ENCODE measurements around the gene DOCK9.
"Not testable (repeated sequence)": the region's sequence is repeated elsewhere in the genome, so short reads cannot be mapped to it uniquely, and the experiment has no call there.

Gene DOCK9

DNA sequence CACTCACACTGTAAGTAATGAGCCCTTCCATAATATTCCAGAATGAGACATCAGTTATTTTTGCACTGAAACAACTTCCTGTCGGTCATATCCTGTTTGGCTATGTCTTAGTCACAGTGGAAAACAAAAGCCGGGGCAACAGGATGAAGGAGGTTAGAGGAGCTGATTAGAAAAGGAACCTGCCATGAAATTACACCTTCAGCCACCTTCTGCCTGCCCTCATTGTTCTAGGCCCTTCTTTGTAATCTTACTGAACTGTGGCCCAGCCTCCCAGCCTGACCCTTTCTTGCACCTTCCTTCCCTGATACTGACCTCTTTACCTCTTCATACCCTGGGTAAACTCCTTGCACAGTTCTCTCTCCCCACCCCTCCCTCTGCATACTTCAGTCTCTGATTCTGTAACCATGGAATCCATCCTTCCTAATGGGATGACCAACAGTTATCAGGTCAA is 67.3 kb downstream of the DOCK9 start:
- peak; percentile 52 for DNase-seq

DNA sequence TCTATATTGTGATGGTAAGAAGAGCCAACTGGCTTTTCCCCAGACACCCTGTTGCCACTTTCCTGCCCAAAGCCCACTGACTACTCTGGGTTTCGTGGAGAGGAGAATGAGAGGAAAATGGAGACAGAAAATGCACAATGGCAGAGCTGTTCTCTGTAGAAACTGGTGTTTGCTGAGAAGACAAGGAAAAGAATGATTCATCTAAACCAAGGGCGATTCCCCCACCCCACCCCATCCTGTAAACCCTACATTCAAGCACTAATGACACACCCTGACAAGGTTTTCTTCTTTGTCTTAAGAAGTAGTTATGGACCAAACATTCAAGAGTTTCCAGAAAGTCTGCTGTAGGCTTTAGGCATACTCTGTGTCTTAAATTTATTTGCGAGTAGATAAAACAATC is 68.8 kb downstream of the DOCK9 start:
- DNase-seq: no peak

DNA sequence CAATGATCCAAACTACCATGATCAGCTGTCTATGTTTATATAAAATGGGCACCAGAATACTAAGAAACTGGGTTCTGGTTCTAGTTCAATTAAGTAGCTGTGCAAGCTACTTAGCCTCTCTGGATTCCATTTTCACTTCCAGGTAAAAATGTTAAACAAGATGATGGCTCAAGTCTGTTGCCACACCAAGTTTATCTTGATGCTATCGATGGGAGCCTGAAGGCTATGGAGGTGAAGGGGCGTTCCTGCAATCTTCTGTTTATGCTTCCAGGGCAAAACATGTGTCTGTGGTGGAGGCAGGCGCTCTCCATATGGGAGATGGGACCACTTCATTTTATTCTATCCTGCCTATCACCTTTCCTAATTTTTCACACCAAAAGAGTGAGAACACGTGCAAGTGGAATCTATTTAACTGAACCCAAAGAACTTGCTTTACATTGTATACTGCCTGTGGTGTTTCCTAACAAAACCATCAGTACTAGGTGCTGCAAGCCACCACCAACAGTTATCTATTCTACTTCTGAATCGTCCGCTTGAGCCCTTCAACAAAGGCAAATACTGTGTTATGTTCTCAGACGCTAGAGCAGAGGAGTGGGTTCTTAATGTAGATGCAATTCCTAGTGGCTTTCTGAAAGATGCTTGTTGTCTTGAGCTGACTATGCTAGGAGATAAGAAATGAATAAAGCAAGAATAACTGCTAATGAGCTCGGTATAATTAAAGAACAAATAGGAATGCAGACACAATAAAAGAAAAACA is 70.9 kb downstream of the DOCK9 start:
- DNase-seq: no peak

DNA sequence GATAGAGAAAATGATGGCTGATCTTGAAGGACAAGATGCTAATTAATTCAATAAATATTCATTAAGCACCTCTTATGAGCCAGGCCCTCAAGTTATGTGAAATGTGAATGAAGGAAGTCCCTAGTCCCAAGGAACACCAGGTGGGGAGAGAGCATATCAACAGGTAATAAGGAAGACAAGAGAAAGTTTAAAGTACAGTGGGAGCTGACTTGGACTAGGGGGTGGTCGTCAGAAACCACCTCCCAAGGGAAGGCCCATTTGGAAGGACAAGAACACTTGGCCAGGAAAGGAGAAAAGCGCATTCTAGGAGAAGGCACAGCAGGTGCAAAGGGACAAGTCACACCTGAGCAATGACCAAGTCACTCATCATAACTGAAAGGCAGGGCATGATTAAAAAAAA is 72.7 kb downstream of the DOCK9 start:
- no peak for DNase-seq

DNA sequence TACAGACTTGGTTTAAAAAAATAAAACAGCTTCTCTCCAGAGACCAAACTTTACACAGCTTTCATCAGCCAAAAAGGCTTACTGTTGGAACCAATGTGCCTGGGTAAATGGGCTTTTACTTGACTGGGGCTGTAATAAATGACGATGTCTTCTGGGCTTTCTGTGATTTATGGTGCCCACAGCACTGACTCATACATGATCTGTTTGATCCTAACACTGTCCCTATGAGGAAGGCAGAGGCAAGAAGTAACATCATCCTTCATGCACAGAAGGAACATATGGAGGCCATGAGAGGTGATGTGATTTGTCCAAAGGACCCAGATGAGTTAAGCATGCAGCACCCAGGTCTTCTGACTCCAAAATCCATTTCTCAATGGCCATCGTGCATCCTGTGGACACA is 77.4 kb downstream of the DOCK9 start:
- peak; percentile 61 for DNase-seq

DNA sequence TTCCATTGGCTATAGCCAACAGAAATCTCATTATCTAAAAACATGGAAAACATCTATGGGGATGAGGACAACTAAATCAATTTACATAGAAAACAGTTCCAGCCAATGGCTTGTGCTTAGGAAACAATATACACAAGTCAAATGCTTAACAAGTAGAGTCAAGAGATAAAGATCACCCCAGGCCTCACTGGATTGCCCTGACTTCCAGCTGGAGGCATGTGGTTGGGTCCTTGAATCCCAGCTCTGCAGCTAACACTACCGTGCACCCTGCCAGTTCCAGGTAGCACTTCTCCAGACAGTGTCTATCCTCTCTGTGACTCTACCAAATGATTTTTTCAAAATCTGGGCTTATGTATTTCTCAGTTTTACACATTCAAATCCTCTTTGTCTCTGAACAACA is 80.2 kb downstream of the DOCK9 start:
- no peak for DNase-seq

DNA sequence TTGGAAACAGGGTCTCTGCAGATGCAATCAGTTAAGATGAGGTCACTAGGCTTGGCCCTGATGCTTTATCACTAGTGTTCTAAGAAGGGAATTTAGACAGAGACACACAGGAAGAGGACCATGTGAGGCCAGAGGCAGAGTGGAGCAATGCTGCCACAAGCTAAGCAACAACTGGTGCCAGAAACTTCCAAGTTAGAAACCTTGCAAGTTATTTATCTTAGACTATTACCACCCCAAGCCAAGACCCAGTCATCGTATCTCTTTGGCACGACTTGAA is 81.1 kb downstream of the DOCK9 start:
- DNase-seq: no peak

DNA sequence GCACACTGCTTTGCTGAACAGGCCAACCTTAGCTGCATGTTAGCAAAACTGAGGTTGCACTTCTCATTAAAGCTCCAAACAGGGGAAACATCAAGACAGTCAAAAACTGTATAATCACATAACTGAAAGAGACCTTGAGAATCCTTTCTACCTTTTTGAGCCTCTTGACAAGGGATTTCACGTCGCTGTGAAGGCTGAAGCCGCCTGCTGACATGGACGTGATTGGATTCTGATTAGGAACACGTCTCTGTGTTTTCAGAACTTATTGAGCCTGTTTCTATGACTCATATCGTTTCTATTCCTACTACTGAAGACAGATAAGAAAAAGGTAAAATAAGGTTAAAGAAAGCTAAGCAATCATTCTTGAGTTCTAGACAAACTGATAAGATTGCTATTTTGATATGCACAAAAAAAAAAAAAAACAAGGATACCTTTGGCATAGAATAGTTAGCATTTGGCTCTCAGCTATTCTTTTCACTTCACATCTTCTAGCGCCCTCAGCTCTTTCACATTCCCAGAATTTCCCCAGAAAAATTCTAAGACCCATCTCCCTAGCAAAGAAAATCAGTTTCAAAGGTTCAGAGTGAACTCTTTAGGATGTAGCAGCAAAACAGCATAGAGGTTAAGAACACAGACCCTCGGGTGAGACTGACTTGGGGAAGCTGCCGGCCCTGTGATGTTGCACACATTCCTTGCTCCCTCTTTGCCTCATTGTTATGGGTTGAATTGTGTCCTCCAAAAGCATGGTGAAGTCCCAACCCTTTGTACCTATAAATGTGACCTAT is 81.6 kb downstream of the DOCK9 start:
- no peak for DNase-seq

DNA sequence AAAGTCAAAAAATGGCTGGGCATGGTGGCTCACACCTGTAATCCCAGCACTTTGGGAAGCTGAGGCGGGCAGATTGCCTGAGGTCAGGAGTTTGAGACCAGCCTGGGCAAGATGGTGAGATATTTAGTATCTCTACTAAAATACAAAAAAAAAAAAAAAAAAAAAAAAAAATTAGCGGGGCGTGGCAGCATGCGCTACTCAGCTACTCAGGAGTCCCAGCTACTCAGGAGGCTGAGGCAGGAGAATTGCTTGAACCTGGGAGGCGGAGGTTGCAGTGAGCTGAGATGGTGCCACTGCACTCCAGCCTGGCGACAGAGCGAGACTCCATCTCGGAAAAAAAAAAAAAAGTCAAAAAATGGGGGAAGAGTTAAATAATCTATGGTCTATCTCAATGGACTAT is 83.0 kb downstream of the DOCK9 start:
- DNase-seq: not testable (repeated sequence)

DNA sequence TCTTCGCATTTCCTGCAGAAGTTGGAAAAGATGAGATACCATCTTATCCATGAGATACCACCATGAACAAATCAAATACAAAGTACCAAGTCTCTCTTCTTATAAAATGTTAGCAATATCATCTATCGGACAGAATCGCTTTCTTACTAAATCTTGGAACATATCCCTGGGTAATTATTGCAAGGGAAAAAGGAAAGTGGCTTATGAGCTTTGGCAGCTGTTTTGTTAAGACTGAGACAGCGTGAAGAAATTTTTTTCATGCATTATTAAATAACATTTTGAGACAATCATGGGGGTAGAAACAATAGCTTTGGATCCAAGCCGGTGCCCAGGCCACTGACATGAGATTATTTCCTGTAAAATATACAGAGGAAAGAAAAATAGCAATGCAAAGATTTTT is 84.5 kb downstream of the DOCK9 start:
- no peak for DNase-seq

DNA sequence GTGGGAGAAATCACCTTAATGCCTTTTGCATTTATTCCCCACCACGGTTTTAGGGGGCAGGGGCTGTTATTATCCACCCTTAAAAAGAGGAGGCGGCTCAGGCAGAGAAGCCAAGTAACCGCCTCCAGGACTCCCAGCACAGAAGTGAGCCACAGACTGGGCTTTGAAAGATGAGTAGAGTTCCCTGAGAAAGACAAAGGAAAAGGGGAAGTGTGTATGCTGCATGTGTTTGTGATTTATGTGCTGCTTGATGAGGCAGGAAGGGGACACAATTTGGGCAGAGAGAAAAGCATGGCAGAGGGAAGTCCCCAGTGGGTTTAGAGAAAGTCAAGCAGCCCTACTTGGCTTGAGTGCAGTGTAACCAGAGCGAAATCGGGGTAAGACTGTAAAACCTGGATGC is 85.0 kb downstream of the DOCK9 start:
- DNase-seq: no peak

DNA sequence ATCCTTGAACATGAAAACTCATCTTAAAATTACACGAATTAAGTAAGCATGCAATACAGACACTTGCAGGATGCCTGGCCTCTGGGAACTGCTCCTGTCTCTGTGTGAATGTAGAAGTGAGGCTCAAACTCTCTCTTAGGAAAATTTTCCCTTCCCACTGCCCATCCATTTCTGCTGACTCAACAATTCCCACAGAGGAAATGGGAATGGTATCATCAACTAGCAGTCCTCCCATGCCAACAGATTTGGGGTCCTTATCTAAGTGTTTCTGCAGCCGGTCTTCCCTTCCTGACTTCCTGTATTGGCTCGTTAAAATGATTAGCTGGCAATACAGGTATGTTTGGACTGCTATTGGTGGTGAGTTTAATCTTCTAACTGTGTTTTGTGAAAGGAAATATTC is 85.8 kb downstream of the DOCK9 start:
- DNase-seq: no peak

DNA sequence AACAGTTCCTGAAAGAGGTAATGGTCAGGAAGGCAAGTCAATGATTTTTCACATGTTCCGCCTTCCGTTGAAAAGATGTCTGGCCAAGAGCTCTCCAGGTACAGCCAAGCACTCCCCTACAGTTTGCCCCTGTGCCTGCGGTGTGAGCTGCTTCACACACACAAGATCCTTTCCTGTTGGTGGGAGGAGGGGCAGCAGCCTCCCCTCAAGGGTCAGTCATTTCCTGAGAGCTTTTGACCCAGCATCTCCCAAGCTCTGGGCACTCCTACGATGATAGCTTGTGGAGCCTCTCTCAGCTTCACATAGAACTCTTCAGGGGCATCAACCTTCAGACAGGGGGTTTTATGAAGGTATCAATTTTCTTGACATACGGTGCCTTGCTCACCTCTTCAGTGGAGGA is 86.9 kb downstream of the DOCK9 start:
- DNase-seq: no peak

DNA sequence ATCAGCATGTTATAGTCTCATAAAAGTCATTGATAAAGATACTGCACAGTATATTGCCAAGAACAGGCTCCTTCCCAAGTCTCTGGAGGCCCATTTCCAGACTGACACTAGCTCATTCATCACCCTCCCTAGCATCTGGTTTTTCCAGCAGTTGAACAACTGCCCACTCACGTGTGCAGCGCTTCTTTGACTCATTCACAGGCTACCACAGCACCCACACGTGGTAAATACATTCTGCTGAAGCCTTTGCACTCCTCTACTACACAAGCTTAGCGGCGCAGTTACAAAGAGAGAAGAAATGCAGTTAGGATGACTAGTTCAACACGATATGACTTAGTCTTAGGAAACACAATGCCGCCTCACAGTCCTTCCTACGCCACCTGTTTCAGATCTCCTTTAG is 87.7 kb downstream of the DOCK9 start:
- peak; percentile 96 for DNase-seq

DNA sequence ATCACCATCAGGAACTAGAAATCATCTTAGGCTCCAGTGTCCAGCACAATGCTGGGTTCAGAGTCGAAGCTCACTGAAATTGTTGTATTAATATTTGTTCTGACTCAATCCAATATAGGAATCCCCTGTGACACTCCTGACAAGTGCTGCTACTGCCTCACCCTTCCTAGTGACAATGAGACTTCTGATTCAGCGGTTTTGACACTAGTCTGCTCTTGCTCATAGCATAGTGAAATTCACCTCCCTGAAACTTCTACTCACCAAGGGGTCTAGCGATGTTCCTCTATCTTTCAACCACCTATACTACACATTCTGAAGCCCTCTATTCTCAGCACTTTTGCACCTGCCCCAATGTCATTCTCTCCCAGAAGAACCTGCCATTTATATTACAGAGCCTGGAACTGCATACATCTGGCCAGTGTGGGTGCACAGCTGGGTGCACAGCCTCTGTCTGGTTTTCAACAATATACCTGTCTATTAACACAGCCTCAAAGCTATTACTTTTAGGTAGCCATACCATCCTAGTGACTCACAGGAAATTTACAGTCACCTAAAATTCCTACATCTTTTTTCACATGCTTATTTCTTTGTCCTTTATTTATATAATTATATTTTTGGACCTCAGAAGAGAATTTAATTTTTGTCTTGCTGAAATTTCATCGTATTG is 88.3 kb downstream of the DOCK9 start:
- no peak for DNase-seq

DNA sequence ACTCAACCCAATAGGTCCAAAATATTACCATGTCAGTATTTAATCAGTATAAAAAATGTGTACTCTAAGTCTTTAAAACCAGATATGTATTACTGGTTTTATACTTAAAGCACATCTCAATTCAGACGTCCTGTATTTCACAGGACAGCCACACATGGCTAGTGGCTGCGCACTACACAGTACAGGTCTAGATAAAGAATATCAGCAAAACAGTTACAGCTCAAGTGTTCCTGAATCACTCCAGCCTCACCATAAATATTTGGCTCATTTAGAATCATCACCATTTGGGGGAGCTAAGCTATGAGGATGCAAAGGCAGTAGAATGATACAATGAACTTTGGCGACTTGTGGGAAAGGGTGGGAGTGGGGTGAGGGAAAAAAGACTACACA is 89.0 kb downstream of the DOCK9 start:
- DNase-seq: no peak

DNA sequence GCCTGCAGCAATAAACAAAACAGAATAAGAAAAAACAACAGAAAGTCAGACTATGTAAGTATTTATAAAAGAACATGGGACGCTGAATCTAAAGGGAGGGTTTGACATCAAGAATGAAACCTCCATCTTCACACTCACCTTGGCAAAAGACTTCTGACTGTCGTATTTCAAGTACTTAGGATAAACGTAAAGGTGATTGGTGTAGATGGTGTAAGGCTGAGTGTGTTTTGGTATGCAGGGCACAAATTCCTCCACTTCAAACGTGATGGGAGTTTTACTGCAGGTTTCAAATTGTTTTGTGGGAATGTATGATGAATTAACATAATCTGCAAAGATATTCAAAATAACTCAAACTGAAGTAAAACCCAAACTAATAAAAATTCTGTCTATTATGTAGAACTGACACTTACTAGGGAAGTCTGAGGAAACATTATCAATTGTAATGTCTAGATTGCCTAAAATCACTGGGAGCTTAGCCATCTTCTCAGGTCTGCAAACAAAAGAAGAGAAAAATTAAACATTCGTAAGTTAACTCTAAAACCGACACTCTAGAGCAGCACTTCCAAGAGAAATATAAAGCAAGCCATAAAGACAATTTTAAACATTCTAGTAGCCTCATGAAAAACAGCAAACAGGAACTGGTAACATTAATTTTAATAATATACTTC is 89.5 kb downstream of the DOCK9 start:
- DNase-seq: no peak

DNA sequence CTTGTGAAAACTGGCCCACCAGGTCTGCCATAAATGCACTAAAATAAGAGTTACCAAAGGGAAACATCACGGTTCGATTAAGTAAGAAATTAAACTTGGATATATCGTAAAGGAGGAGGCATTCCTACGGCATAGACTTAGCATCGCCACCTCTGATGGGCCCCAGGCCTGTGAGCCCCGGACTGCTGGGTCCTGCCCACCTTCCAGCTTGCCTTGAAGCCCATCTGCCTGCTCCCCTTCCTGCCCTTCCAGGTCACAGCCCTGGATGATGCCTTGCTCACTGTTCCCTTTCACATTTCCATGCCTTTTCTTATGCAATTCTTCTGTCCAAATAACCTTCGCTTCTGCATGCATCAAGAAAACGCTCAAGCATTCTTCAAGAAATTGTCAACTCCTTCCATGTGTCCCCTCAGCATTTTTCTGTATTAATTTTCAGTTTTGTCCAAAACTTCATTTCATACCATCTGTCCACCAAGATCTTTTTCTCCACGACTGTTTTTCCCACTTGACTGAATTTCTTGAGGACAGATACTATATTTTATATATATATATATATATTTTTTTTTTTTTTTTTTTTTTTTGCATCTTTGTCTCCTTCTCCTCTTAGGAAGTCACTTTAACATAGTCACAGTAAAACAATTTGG is 91.2 kb downstream of the DOCK9 start:
- no peak for DNase-seq

DNA sequence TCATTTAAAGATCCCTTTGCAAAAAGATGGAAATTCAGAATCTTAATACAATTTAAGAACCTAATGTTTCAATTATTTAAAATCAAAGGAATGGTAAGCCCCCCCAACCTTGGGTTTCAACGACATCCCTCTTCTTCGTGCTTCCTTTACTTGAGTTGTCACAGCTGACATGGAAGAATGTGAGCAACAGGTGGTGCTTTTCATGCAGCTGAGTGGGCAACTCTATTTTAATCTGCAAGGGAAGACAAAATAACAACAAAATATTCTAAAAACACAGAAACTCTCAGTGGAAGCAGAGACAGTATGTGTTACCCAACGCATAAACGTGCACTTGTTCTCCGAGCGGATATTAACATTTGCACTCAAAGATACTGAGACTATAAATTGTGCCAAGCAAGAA is 92.3 kb downstream of the DOCK9 start:
- DNase-seq: no peak

DNA sequence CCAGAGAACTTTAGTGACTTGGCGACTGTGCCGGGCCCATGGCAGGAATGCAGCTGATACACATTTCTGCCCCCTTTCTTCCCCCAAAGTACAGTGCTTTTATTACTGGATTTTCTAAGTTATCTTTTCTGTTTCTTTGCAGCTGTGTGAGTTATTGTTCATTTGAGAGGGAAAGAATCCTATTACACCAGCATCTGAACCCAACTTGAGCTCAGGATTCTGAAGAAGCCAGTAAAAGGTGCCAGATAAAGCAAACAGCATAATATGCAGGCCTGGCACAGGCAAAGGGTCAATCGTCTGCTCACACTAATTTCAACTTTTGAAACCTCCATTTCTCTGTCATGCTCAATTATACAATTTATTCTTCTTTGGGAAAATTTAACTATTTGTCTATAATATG is 93.9 kb downstream of the DOCK9 start:
- no peak for DNase-seq

DNA sequence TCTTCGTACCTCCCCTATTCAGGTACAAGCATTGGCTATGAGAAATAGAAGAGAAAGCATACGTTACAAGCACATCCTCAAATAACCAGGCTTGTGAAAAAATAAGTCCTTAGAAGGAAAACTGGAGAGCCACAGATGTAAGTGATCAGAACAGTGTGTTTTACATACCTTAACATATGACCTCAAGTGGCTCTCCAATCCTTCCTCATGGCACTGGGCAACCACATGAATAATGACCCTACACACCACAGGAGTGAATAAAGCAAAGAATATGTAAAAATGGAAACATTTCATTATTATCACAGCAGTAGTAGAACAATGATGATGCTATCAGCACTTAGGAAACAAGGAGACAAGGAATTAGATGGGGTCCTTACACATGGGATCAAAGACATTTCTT is 96.5 kb downstream of the DOCK9 start:
- peak; percentile 22 for DNase-seq

DNA sequence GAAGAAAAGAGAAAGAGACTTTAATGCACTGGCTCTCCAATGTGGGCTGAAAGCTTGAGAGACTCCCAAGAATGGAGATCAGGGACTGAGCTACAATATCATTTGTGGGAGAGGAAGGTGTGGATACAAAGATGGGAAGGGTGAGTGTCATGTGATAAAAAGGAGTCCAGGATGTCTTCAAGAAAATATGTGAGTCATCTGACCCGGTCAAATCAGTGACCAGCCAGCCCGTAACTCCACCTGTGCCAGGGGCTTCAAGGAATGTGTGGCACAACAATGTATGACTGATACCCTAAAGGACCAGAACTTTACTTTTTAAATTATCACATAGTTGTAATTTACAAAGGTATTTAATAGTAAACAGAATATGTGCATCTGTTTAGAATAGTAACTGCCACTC is 97.2 kb downstream of the DOCK9 start:
- no peak for DNase-seq

DNA sequence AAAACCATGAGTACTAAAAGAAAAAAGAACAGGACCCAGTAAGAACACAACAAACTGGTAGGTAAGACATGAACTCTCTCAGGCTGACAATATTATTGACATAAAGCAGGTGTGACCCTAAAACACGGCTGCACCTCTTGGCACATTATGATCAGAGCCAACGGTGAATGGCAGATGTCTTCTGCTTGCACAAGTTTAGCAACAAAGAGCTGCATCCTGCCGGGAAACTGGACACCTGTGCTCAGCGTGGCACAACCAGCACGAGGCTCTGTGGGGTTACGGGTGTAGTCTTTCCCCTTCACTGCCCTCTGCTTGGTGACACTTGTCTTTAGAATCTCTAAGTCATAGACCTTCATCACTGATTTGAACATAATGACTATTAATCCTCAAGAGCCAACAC is 97.9 kb downstream of the DOCK9 start:
- DNase-seq: no peak
